Uterus (tissue), 4 donors: ENCODE data around the gene KCNMA1. TPM values are rescaled to one million over a fixed set of nuclear protein-coding genes. Genes with fewer than 3 reads are reported as not detected.

Experiments
- DNase-seq, 2 donors: peaks; one replicate each; pipeline ENCODE4 v3.0.0-alpha.2; 2019 to 2020
- H3K27ac ChIP-seq, 2 donors: fragments of 200-600 bp; sonication (generic); 1 replicate in 1 of 2; 2 replicates in 1 of 2; pipeline ENCODE4 v1.5.1; 2016 to 2018
- H3K27me3 ChIP-seq, 2 donors: fragments of 200-600 bp; sonication (generic); one replicate each; pipeline ENCODE4 v1.5.1; 2018 to 2019; ENCODE audit warnings: control low read depth in 1 of 2
- H3K36me3 ChIP-seq, 2 donors: fragments of 200-600 bp; sonication (generic); one replicate each; pipeline ENCODE4 v1.5.1; 2019; ENCODE audit warnings: control low read depth in 1 of 2
- H3K4me1 ChIP-seq, 2 donors: fragments of 200-600 bp; sonication (generic); one replicate each; pipeline ENCODE4 v1.5.1; 2018 to 2019; ENCODE audit warnings: control low read depth in 1 of 2
- H3K4me3 ChIP-seq, 2 donors: fragments of 200-600 bp; sonication (generic); 1 replicate in 1 of 2; 2 replicates in 1 of 2; pipeline ENCODE4 v1.5.1; 2018 to 2019; ENCODE audit warnings: mild to moderate bottlenecking in 1 of 2
- H3K9me3 ChIP-seq, 2 donors: fragments of 200-600 bp; sonication (generic); one replicate each; pipeline ENCODE4 v1.5.1; 2019; ENCODE audit warnings: control low read depth in 1 of 2
- POLR2A ChIP-seq, 2 donors: fragments of 450-650 bp; IDR thresholded peaks; one replicate each; pipeline ENCODE4 v1.6.1; 2016; ENCODE audit warnings: antibody characterized with exemption in 2 of 2, mild to moderate bottlenecking in 1 of 2, moderate library complexity in 1 of 2
- intact Hi-C: fragments of 100-400 bp; cut with DNase I; formaldehyde crosslinking; loops from one replicate; pipeline ENCODE4 v1.15.1; 2023; ENCODE audit warnings: low total_unique reads
- total RNA-seq, 4 donors: library from RNA; depleted of rRNA in 3 of 4; stranded (reverse); fragments of >200 nt in 3 of 4; gene quantifications; one replicate each; pipeline versions ENCODE4 v1.1.0 to v1.2.4, GENCODE V29; 2014 to 2023
- TF ChIP-seq, protein P1 (sequence below), 4 experiments: fragments of 200-600 bp in 2 of 4; fragments of 450-650 bp in 2 of 4; sonication (generic) in 2 of 4; IDR thresholded peaks; one replicate each; pipeline ENCODE4 v1.5.1; 2016 to 2019; ENCODE audit warnings: antibody characterized with exemption in 4 of 4, mild to moderate bottlenecking in 2 of 4, moderate library complexity in 1 of 4
- donor health status: DM: yes; HTN: yes; CAD: no.

Gene KCNMA1
- total RNA-seq, 4 donors from 2014 or later, result 86.2 to 236 (median 164) TPM

GRCh38 chr10:77571490-77571889 lies 66.1 kb downstream of the KCNMA1 start:
- Histone ChIP-seq H3K9me3 (no peaks in the 10 kb centered on the region), H3K4me1 (no peaks in the 10 kb centered on the region), H3K27me3 (no peaks in the 10 kb centered on the region), H3K4me3 (no peak overlapping the region), H3K36me3 (no peaks in the 10 kb centered on the region), H3K27ac (no peak overlapping the region)
- intact Hi-C loops, result no loop called here
- no peak for TF ChIP-seq POLR2A (IDR thresholded peaks at IDR 0.05)
- TF ChIP-seq, protein P1, sequence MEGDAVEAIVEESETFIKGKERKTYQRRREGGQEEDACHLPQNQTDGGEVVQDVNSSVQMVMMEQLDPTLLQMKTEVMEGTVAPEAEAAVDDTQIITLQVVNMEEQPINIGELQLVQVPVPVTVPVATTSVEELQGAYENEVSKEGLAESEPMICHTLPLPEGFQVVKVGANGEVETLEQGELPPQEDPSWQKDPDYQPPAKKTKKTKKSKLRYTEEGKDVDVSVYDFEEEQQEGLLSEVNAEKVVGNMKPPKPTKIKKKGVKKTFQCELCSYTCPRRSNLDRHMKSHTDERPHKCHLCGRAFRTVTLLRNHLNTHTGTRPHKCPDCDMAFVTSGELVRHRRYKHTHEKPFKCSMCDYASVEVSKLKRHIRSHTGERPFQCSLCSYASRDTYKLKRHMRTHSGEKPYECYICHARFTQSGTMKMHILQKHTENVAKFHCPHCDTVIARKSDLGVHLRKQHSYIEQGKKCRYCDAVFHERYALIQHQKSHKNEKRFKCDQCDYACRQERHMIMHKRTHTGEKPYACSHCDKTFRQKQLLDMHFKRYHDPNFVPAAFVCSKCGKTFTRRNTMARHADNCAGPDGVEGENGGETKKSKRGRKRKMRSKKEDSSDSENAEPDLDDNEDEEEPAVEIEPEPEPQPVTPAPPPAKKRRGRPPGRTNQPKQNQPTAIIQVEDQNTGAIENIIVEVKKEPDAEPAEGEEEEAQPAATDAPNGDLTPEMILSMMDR (IDR thresholded peaks at IDR 0.05), result no peak
- DNase-seq, result peak in 1 of 2 donors; percentile 36

GRCh38 chr10:77566914-77567566 lies 70.6 kb downstream of the KCNMA1 start:
- Histone ChIP-seq H3K27ac (no peak overlapping the region), H3K4me1 (peaks cover 3 to 10% of the 10 kb centered on the region in 2 donors), H3K27me3 (no peaks in the 10 kb centered on the region), H3K9me3 (no peaks in the 10 kb centered on the region), H3K36me3 (no peaks in the 10 kb centered on the region), H3K4me3 (no peak overlapping the region)
- intact Hi-C loops, result no loop called here
- no peak for TF ChIP-seq POLR2A (IDR thresholded peaks at IDR 0.05)
- TF ChIP-seq, protein P1 (IDR thresholded peaks at IDR 0.05), result no peak
- DNase-seq, result no peak

GRCh38 chr10:77566236-77566635 lies 71.4 kb downstream of the KCNMA1 start:
- DNase-seq, result no peak
- H3K4me1 ChIP-seq, result peaks cover 3 to 10% of the 10 kb centered on the region in 2 donors
- peak overlapping the region in 1 of 2 donors; percentile 51 for H3K27ac ChIP-seq
- H3K27me3 ChIP-seq, result no peaks in the 10 kb centered on the region
- intact Hi-C loops, result no loop called here
- no peak overlapping the region for H3K4me3 ChIP-seq
- no peaks in the 10 kb centered on the region for H3K36me3 ChIP-seq
- TF ChIP-seq, protein P1 (IDR thresholded peaks at IDR 0.05), result no peak
- TF ChIP-seq POLR2A (IDR thresholded peaks at IDR 0.05), result no peak
- no peaks in the 10 kb centered on the region for H3K9me3 ChIP-seq

DNA sequence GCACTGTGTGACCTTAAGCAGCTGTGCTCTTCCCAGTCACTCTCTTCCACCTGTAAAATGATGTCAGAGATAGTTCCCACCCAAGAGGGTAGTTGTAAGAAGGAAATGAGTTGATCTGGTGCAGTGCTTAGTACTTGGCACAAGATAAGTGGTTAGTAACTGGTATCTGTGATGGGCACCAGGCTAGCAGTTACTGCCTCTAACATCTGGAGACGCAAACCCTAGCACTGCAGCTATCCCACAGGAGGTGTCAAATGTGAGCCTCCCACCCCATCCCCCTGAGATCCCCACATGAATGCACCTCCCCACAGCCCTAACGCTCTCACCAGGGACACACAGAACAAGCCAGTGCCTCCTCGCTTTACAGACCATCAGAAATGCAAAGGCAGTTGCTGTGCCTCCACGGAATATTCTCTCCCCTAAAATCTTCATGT lies 72.0 kb downstream of the KCNMA1 start:
- H3K27ac ChIP-seq, result peak overlapping the region in 1 of 2 donors; percentile 51
- H3K27me3 ChIP-seq, result no peaks in the 10 kb centered on the region
- peaks cover 3 to 10% of the 10 kb centered on the region in 2 donors for H3K4me1 ChIP-seq

More for the DNA sequence above, 72.0 kb downstream of the KCNMA1 start:
- intact Hi-C loops, result no loop called here
- Histone ChIP-seq H3K9me3 (no peaks in the 10 kb centered on the region), H3K4me3 (no peak overlapping the region), H3K36me3 (no peaks in the 10 kb centered on the region)
- no peak for DNase-seq
- no peak for TF ChIP-seq POLR2A (IDR thresholded peaks at IDR 0.05)
- TF ChIP-seq, protein P1 (IDR thresholded peaks at IDR 0.05), result no peak
